ENCODE measurements around the gene DAB1.
"Not testable (repeated sequence)": the region's sequence is repeated elsewhere in the genome, so short reads cannot be mapped to it uniquely, and the experiment has no call there.

The DAB1 gene

DNA sequence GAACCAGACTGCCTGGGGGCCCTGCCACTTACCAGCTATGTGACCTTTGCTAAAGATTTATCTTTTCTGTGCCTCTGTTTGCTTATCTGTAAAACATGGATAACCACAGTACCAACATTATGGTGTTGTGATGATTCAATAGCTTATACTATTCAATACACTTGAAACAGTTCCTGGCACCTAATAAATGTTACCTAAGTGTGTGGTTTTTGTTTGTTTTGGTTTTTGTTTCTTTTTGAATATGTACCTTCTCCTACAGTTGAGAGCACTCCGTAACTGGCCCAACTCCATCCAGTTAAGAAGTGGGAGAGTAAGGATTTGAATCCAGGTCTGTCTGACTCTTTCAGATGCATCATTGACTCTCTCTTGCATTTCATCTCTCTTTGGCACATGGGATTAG is 332.2 kb downstream of the DAB1 start:
- TF ChIP-seq, protein P1, sequence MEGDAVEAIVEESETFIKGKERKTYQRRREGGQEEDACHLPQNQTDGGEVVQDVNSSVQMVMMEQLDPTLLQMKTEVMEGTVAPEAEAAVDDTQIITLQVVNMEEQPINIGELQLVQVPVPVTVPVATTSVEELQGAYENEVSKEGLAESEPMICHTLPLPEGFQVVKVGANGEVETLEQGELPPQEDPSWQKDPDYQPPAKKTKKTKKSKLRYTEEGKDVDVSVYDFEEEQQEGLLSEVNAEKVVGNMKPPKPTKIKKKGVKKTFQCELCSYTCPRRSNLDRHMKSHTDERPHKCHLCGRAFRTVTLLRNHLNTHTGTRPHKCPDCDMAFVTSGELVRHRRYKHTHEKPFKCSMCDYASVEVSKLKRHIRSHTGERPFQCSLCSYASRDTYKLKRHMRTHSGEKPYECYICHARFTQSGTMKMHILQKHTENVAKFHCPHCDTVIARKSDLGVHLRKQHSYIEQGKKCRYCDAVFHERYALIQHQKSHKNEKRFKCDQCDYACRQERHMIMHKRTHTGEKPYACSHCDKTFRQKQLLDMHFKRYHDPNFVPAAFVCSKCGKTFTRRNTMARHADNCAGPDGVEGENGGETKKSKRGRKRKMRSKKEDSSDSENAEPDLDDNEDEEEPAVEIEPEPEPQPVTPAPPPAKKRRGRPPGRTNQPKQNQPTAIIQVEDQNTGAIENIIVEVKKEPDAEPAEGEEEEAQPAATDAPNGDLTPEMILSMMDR (IDR thresholded peaks at IDR 0.05; ENCODE audit: low read depth, low read length, missing control alignments) = no peak
- no peak overlapping the region for H3K4me3 ChIP-seq (replicated peaks; ENCODE audit: low read depth, low read length)
- DNase-seq (ENCODE audit: extremely low read depth, low read depth) = no peak

DNA sequence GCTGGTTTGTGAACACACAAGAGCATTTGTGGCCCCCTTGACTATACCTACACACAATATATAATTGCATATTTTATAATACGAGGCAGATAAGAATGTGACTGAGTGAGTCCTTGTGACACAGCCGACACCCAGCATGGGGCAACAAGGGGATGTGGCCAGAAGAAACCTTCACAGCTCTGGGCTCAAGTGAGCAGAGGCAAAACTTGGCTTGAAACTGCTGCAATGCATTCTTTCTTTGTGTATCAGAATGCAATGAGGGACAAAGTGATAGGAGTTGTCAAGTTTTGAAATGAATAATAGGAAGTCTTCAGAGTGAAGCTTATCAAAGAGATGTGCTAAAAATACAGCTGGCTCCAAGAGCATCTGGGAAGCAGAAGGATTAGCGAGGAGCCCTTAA is 334.0 kb downstream of the DAB1 start:
- no peak for DNase-seq (ENCODE audit: extremely low read depth, low read depth)
- H3K4me3 ChIP-seq (replicated peaks; ENCODE audit: low read depth, low read length) = no peak overlapping the region
- TF ChIP-seq, protein P1 (IDR thresholded peaks at IDR 0.05; ENCODE audit: low read depth, low read length, missing control alignments) = no peak

DNA sequence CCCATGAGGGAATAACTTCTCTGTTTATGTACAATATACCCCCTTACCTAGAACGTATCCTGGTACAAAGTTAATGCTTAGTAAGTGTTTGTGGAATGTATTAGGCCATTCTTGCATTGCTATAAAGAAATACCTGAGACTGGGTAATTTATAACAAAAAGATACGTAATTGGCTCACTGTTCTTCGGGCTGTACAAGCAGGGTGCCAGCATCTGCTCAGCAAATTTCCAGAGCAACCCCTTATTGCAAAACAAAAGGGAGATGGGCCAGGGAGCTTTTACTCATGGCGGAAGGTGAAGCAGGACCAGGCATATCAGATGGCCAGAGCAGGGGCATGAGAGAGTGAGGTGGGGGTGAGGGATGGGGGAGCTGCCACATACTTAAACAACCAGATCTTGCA is 334.6 kb downstream of the DAB1 start:
- no peak for DNase-seq (ENCODE audit: extremely low read depth, low read depth)
- H3K4me3 ChIP-seq (replicated peaks; ENCODE audit: low read depth, low read length) = no peak overlapping the region
- TF ChIP-seq, protein P1 (IDR thresholded peaks at IDR 0.05; ENCODE audit: low read depth, low read length, missing control alignments) = no peak

DNA sequence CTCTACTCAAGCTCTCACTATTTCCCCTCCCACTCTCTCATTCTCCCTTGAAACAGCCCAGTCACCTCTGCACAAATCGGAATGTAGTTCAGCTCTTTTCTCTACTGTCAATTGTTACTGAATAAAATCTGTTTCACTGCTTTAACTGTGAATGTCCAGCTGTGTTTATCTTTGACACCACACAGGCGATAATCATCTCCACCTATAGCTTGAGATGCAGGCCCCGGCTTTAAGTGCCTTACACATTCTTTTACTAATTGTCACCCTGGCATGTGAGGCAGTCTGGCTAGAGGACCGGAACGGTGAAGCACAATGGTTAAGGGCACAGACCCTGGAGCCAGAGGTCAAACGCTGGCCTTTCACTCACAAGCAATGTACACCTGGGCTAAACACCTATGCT is 335.2 kb downstream of the DAB1 start:
- no peak overlapping the region for H3K4me3 ChIP-seq (replicated peaks; ENCODE audit: low read depth, low read length)
- DNase-seq (ENCODE audit: extremely low read depth, low read depth) = no peak
- TF ChIP-seq, protein P1 (IDR thresholded peaks at IDR 0.05; ENCODE audit: low read depth, low read length, missing control alignments) = no peak

DNA sequence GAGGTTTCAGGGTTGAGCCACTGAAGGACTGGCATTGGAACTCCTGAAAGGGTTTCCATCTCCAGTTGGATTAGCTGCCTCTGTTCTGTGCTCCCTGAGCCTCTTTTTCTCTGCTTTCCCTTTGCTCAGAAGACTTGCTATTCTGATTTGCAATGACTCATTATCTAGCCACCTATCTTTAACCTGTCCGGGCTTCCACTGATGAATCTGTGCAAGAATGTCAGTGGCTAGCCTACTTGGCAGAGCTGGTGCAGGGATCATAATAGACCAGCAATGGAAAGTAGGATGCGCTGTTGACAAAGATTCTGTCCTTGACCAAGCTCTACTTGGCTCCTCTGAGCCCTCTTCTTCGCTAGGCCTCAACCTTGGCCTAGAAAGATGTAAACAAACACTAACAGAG is 336.2 kb downstream of the DAB1 start:
- H3K4me3 ChIP-seq (replicated peaks; ENCODE audit: low read depth, low read length); DNase-seq (ENCODE audit: extremely low read depth, low read depth): not testable (repeated sequence)

DNA sequence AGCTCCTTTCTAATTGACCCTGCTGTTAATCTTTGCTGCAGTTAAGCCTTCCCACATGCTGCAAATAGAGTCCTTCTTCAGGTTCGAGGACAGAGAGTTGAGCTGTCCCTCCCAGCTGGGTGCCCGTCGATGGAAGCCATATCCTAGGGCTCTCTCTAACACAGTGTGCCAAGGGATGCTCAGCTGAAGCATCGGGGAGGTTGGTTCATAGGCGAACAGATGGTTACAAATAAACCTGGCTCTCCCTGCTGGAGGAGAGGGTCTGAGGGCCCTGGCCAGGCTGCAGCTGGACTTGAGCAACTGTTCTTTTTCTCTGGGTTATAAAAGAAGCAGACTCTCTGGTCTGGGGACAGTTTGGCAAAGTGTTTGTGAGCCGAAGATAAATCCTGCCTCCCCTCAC is 337.7 kb downstream of the DAB1 start:
- no peak overlapping the region for H3K4me3 ChIP-seq (replicated peaks; ENCODE audit: low read depth, low read length)
- DNase-seq (ENCODE audit: extremely low read depth, low read depth) = no peak
- TF ChIP-seq, protein P1 (IDR thresholded peaks at IDR 0.05; ENCODE audit: low read depth, low read length, missing control alignments) = no peak

DNA sequence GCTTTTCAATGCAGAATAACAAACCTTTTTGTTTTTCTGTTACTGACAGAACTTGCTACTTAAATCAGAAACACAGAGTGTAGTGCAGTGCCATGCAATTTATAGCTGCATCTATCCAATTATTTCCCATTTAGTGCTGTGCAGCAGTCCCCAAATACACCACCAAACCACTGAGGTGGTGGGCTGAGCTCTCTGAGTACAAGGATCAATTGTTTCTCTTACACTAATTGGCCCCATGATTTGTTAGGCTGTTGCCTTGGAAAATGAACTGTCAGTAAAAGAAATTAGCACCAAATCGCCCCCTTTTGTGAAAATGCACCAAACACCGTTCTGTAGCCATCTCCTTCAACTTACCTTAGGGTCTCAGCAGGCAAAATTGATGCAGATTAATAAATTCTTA is 339.2 kb downstream of the DAB1 start:
- TF ChIP-seq, protein P1 (IDR thresholded peaks at IDR 0.05; ENCODE audit: low read depth, low read length, missing control alignments) = no peak
- DNase-seq (ENCODE audit: extremely low read depth, low read depth) = no peak
- no peak overlapping the region for H3K4me3 ChIP-seq (replicated peaks; ENCODE audit: low read depth, low read length)
